CD4-positive, alpha-beta T cell treated with Interleukin-21 for 1 hour (primary cell): ENCODE results near the gene VNN1.

Source experiments
- DNase-seq: peaks from one replicate; pipeline ENCODE4 v3.0.0-alpha.2; 2020

Gene VNN1

GRCh38 chr6:132713352-132714134, at the start of gene VNN1:
Gene VNN1 (minus strand): TSS chr6:132714055. CDS start chr6:132714035, 20 bp downstream.
- no peak for DNase-seq

- peak; percentile 59 for DNase-seq
Measured at GRCh38 chr6:132763269-132763668, 49.4 kb upstream of the VNN1 start.

GRCh38 chr6:132760256-132760655, 46.4 kb upstream of the VNN1 start:
- no peak for DNase-seq

- no peak for DNase-seq
Measured at GRCh38 chr6:132758689-132759088, 44.8 kb upstream of the VNN1 start.

- DNase-seq: no peak
Measured at GRCh38 chr6:132752255-132752654, 38.4 kb upstream of the VNN1 start.

GRCh38 chr6:132751828-132752227, 38.0 kb upstream of the VNN1 start:
- DNase-seq: no peak

GRCh38 chr6:132751306-132751705, 37.5 kb upstream of the VNN1 start:
- no peak for DNase-seq

- DNase-seq: no peak
Measured at GRCh38 chr6:132750455-132751248, 36.8 kb upstream of the VNN1 start.

GRCh38 chr6:132749111-132749510, 35.3 kb upstream of the VNN1 start:
- no peak for DNase-seq

- no peak for DNase-seq
Measured at GRCh38 chr6:132748446-132748845, 34.6 kb upstream of the VNN1 start.

GRCh38 chr6:132746048-132746447, 32.2 kb upstream of the VNN1 start:
- DNase-seq: no peak

GRCh38 chr6:132742495-132742894, 28.6 kb upstream of the VNN1 start:
- no peak for DNase-seq

- no peak for DNase-seq
Measured at GRCh38 chr6:132741281-132741680, 27.4 kb upstream of the VNN1 start.

GRCh38 chr6:132736239-132736638, 22.4 kb upstream of the VNN1 start:
- no peak for DNase-seq

- no peak for DNase-seq
Measured at GRCh38 chr6:132734694-132735236, 20.9 kb upstream of the VNN1 start.

- DNase-seq: no peak
Measured at GRCh38 chr6:132733814-132734213, 20.0 kb upstream of the VNN1 start.

- no peak for DNase-seq
Measured at GRCh38 chr6:132733283-132733682, 19.4 kb upstream of the VNN1 start.

- no peak for DNase-seq
Measured at GRCh38 chr6:132731086-132731485, 17.2 kb upstream of the VNN1 start.

- DNase-seq: no peak
Measured at GRCh38 chr6:132730560-132730959, 16.7 kb upstream of the VNN1 start.

GRCh38 chr6:132728616-132729015, 14.8 kb upstream of the VNN1 start:
- no peak for DNase-seq

- DNase-seq: no peak
Measured at GRCh38 chr6:132726608-132726975, 12.7 kb upstream of the VNN1 start.

- no peak for DNase-seq
Measured at GRCh38 chr6:132725947-132726607, 12.2 kb upstream of the VNN1 start.

- DNase-seq: no peak
Measured at GRCh38 chr6:132725471-132725870, 11.6 kb upstream of the VNN1 start.
